HT-29 (cell line): ENCODE results near the gene SLC25A21. TPM values are rescaled to one million over a fixed set of nuclear protein-coding genes. Genes with fewer than 3 reads are reported as not detected.
A peak's percentile ranks its signal among the peaks of the same experiment; 100 is the strongest.
"Not testable (repeated sequence)": the region's sequence is repeated elsewhere in the genome, so short reads cannot be mapped to it uniquely, and the experiment has no call there.

Source experiments
- DNase-seq: peaks from one replicate; pipeline ENCODE4 v3.0.0-alpha.2; 2015; ENCODE audit warnings: low spot score
- total RNA-seq: library from RNA; depleted of rRNA; stranded (reverse); fragments of >200 nt; shearing (Covaris generic); gene quantifications from 2 replicates; pipeline ENCODE4 v1.2.3, GENCODE V29; 2014

The SLC25A21 gene
- total RNA-seq, 1 experiment from 2014 or later = not detected

GRCh38 chr14:36942522-36943245 is 229.7 kb downstream of the SLC25A21 start:
- DNase-seq = no peak

GRCh38 chr14:36941783-36942521 is 230.5 kb downstream of the SLC25A21 start:
- DNase-seq = peak; percentile 80

GRCh38 chr14:36940476-36940875 is 231.9 kb downstream of the SLC25A21 start:
- no peak for DNase-seq

GRCh38 chr14:36939265-36939664 is 233.1 kb downstream of the SLC25A21 start:
- no peak for DNase-seq

GRCh38 chr14:36938678-36939077 is 233.7 kb downstream of the SLC25A21 start:
- no peak for DNase-seq

- DNase-seq = no peak
Observed at GRCh38 chr14:36935976-36936678, 236.3 kb downstream of the SLC25A21 start.

- no peak for DNase-seq
Observed at GRCh38 chr14:36934304-36934703, 238.1 kb downstream of the SLC25A21 start.

- DNase-seq = no peak
Observed at GRCh38 chr14:36931791-36932190, 240.6 kb downstream of the SLC25A21 start.

- no peak for DNase-seq
Observed at GRCh38 chr14:36928432-36928831, 244.0 kb downstream of the SLC25A21 start.

- DNase-seq = no peak
Observed at GRCh38 chr14:36925094-36925493, 247.3 kb downstream of the SLC25A21 start.

- no peak for DNase-seq
Observed at GRCh38 chr14:36916668-36917067, 255.7 kb downstream of the SLC25A21 start.

- DNase-seq = no peak
Observed at GRCh38 chr14:36915081-36915480, 257.3 kb downstream of the SLC25A21 start.

- DNase-seq = no peak
Observed at GRCh38 chr14:36910578-36910977, 261.8 kb downstream of the SLC25A21 start.

- no peak for DNase-seq
Observed at GRCh38 chr14:36905272-36905888, 267.0 kb downstream of the SLC25A21 start.

GRCh38 chr14:36901861-36902260 is 270.5 kb downstream of the SLC25A21 start:
- DNase-seq = no peak

GRCh38 chr14:36900846-36901245 is 271.6 kb downstream of the SLC25A21 start:
- no peak for DNase-seq

- not testable (repeated sequence) for DNase-seq
Observed at GRCh38 chr14:36896300-36896699, 276.1 kb downstream of the SLC25A21 start.

GRCh38 chr14:36884049-36884448 is 288.4 kb downstream of the SLC25A21 start:
- DNase-seq = no peak

GRCh38 chr14:36880276-36880675 is 292.1 kb downstream of the SLC25A21 start:
- no peak for DNase-seq

- DNase-seq = no peak
Observed at GRCh38 chr14:36879558-36879957, 292.8 kb downstream of the SLC25A21 start.

- peak; percentile 58 for DNase-seq
Observed at GRCh38 chr14:36874396-36875138, 297.8 kb downstream of the SLC25A21 start.
